GM21723 (cell line): ENCODE measurements around the gene RGS8.
A peak's percentile ranks its signal among the peaks of the same experiment; 100 is the strongest.

Experiments used
- ATAC-seq: cut with Tn5 transposase; IDR thresholded peaks from one replicate; pipeline ENCODE4 v1.9.1; 2021; ENCODE audit warnings: mild to moderate bottlenecking, moderate library complexity; ENCODE audit not compliant: unreplicated experiment

RGS8 gene

GRCh38 chr1:182684116-182684828 lies at the start of gene RGS8:
Gene RGS8, minus strand, starts transcription at chr1:182684587. Its CDS starts 14,938 bp downstream, at chr1:182669649.
- no peak for ATAC-seq

GRCh38 chr1:182731852-182732575 lies 47.6 kb upstream of the RGS8 start:
- no peak for ATAC-seq

- ATAC-seq = no peak
These were observed 42.5 kb upstream of the RGS8 start for GRCh38 chr1:182726912-182727311.

DNA sequence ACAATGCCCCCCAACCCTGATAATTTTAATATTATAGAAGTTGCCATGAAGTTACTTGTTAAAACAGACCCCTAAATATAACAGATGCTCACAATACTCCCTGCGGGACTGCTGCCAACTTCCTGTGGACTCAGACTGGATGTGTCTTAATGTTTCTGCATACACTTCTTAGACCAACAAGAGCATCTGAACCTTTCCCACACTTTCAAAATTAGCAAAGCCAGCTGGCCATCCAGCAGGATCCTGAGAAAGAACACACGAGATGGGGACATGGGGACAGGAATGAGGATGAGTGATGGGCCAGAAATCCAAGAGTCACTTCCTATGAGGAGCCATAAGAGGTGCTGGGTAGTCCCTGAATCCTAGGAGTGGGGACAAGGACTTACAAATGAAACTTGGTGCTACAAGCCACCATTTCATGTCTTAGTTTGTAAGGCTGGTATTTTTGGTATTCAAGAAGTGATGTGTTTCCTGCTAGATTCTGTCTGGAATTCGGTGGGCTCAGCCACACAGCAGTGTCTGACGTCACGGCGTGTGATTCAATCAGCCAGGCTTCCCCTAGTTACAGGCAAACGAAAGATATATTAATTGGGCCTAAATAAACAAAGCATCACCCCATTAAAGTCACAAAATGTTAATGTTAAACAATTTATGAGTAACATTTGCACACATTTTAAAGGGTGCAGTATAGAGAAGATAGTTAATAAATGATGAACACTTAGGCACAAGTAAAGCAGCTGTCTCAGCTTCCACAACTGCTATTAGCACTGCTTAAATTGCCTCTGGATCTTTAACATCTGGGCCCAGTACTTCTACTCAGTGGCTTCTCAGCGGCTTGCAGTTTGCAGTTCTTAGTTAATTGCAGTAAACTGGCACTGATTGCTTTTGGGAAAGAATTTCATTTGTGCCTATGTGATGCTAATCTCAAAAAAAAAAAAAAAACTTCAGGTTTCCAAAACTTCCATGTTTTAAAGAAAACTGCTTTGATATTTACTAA lies 41.2 kb upstream of the RGS8 start:
- no peak for ATAC-seq

GRCh38 chr1:182724215-182724614 lies 39.8 kb upstream of the RGS8 start:
- no peak for ATAC-seq

DNA sequence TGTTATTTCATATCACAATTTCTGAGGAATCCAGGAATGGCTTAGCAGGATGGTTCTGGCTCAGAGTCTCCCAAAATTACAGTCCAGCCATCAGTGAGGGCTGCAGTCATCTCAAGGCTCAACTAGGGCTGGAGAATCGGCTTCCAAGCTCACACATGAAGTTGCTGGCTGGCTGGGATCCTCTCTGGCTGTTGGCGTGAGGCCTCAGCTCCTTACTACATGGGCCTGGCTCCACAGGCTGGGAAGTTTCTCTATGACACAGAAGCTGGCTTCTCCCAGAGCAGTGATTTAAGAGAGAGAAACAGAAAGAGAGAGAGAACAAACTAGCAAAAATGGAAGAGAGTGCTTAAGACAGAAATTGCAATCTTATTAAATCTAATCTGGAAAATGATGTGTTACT lies 38.8 kb upstream of the RGS8 start:
- ATAC-seq = no peak

DNA sequence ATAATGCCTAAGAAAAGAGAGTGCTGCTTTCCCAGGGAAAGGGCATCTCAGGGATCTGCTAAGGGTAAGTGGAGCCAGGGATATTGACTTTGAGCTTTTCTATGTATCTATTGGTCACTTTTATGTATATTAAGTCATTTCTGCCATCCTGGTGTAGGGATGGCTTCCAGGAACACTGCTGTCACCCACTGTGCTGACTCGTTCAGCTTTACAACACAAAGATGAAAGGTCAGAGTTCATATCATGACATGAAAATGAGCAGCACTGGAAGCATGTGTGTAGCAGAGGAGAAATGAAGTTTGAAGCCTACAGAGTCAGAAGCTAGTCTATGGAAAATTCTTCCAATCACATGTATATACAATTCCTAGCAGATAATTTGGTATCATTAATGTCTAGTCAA lies 37.1 kb upstream of the RGS8 start:
- no peak for ATAC-seq

DNA sequence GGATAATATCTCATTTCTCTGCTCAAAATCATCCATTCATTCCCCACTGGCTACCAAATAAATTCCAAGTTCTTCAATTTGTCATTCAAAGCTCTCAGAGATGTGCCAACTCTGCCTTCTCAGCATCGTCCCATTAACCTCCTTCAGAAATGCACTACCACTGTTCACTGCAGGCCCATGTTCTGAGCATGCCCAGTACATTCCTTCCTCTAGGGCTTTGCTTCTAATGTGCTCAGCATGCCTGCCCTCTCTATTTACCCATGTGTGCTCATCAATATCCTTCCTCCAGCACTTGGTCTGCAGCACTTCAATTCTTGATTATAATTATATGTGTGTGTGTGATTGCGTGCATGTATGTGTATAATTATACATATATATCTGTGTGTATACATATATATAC lies 36.1 kb upstream of the RGS8 start:
- ATAC-seq = no peak

GRCh38 chr1:182719553-182719952 lies 35.2 kb upstream of the RGS8 start:
- no peak for ATAC-seq

DNA sequence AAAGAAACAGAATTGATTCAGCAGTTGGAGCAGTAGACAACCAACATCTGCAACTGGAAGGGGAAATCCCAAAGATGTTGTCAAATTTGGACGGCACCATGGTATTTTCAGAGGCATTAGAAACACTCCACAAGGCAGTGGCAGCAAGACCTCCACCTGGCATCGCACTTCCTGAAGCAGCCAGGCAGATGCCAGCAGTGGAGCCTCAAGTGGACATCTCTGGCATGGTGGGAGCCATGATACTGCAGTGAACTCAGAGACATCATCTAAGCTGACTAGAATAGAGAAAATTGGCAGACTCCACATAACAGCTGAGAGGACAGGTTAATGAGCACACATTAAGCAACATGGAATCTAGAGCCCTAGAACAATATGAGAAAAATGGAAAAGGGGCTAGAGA lies 33.9 kb upstream of the RGS8 start:
- ATAC-seq = no peak

GRCh38 chr1:182716740-182717720 lies 32.6 kb upstream of the RGS8 start:
- peak; percentile 64 for ATAC-seq

GRCh38 chr1:182715531-182715930 lies 31.1 kb upstream of the RGS8 start:
- ATAC-seq = no peak

- ATAC-seq = no peak
These were observed 30.2 kb upstream of the RGS8 start for GRCh38 chr1:182714546-182714945.

GRCh38 chr1:182713939-182714338 lies 29.6 kb upstream of the RGS8 start:
- ATAC-seq = no peak

GRCh38 chr1:182713492-182713891 lies 29.1 kb upstream of the RGS8 start:
- no peak for ATAC-seq

GRCh38 chr1:182709855-182710254 lies 25.5 kb upstream of the RGS8 start:
- no peak for ATAC-seq

- ATAC-seq = no peak
These were observed 24.9 kb upstream of the RGS8 start for GRCh38 chr1:182709225-182709764.

DNA sequence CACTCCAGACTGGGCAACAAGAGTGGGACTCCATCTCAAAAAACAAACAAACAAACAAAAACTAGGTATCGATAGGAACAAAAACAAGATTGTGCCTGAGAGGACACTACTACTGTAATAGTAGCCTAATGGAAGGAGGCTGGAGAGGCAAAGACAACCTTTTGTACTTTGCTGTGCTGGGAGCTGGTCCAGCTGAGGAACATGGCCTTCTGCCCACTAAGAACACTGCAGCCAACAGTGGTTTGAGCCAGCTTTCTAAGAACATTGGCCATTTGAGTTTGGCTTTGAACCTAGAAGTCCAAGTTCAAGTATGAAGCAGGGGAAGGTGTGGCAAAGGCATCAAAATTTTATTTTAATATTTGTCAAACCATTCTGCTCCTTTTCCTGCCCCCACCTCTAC lies 22.7 kb upstream of the RGS8 start:
- ATAC-seq = no peak

- no peak for ATAC-seq
These were observed 20.3 kb upstream of the RGS8 start for GRCh38 chr1:182704677-182705076.

GRCh38 chr1:182703539-182703938 lies 19.2 kb upstream of the RGS8 start:
- ATAC-seq = no peak
